HFF-Myc (cell line): ENCODE data around the gene ABTB1.
"Not testable (repeated sequence)": the region's sequence is repeated elsewhere in the genome, so short reads cannot be mapped to it uniquely, and the experiment has no call there.

ENCODE experiments used
- DNase-seq: peaks from one replicate; pipeline ENCODE4 v3.0.0-alpha.2; 2011; ENCODE audit warnings: low read depth; ENCODE audit errors: extremely low read depth
- H3K4me3 ChIP-seq: replicated peaks from 2 replicates; pipeline ENCODE4 v1.5.1; 2011; ENCODE audit warnings: low read depth, mild to moderate bottlenecking, control low read depth, low read length
- TF ChIP-seq, protein P1 (sequence below): IDR thresholded peaks from 2 replicates; pipeline ENCODE4 v1.5.1; 2012; ENCODE audit warnings: mild to moderate bottlenecking, low read depth, low read length, control low read depth; ENCODE audit errors: missing control alignments

ABTB1 gene

DNA sequence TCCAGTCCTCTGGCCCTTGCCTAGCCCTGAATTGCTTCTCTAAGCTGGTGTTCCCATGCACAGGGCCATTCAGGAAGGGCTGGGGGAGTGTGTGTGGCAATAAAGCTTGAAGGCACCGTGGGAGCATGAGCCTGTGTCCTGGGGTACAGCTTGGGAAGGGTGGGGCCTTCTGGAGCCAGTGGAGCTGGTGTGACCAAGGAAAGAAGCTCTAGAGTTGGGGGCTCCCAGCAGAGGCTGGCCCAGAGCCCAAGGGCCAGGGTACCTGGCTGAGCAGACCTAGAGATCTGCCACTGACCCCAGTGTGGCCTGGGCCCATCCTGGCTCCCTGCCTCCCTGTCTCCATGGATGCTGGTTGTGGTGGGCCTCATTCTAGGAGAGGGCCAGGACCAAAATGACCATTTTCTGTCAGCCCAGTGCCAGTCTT, 8.1 kb downstream of the ABTB1 start:
- TF ChIP-seq, protein P1, sequence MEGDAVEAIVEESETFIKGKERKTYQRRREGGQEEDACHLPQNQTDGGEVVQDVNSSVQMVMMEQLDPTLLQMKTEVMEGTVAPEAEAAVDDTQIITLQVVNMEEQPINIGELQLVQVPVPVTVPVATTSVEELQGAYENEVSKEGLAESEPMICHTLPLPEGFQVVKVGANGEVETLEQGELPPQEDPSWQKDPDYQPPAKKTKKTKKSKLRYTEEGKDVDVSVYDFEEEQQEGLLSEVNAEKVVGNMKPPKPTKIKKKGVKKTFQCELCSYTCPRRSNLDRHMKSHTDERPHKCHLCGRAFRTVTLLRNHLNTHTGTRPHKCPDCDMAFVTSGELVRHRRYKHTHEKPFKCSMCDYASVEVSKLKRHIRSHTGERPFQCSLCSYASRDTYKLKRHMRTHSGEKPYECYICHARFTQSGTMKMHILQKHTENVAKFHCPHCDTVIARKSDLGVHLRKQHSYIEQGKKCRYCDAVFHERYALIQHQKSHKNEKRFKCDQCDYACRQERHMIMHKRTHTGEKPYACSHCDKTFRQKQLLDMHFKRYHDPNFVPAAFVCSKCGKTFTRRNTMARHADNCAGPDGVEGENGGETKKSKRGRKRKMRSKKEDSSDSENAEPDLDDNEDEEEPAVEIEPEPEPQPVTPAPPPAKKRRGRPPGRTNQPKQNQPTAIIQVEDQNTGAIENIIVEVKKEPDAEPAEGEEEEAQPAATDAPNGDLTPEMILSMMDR: no peak
- H3K4me3 ChIP-seq: no peak overlapping the region

DNA sequence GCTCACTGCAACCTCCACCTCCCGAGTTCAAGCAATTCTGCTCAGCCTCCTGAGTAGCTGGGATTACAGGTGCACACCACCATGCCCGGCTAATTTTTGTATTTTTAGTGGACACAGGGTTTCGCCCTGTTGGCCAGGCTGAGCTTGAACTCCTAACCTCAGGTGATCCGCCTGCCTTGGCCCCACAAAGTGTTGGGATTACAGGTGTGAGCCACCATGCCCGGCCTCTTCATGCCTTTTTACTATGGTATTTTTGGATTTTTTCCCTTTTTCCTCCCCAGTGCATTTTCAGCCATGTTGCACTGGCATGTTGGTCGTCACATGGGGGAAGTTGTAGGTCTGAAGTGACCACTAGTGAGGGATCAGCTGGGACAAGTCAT, 9.4 kb downstream of the ABTB1 start:
- not testable (repeated sequence) for DNase-seq

More for the DNA sequence above, 8.1 kb downstream of the ABTB1 start:
- no peak for DNase-seq

DNA sequence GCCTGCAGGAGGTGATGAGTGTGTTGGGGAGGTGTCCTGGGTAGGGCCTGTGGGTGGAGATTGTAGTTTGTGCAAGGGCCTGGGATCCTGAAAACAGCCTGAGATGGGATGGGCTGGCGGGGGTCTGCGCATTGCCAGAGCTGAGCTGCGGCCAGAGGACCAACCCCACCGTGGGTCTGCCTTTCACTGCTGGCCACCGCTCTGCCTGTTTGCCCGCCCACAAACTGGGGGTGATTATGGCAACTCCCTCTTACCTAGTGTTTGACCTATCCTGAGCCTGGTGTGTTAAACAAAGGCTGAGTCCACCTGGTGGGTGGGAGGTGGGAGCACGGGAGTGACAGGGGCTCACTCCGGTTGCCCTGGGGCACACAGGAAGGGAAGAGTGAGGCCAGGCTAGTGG, 9.8 kb downstream of the ABTB1 start:
- no peak overlapping the region for H3K4me3 ChIP-seq
- TF ChIP-seq, protein P1: no peak
- DNase-seq: no peak

More for the DNA sequence above, 9.4 kb downstream of the ABTB1 start:
- H3K4me3 ChIP-seq: not testable (repeated sequence)

DNA sequence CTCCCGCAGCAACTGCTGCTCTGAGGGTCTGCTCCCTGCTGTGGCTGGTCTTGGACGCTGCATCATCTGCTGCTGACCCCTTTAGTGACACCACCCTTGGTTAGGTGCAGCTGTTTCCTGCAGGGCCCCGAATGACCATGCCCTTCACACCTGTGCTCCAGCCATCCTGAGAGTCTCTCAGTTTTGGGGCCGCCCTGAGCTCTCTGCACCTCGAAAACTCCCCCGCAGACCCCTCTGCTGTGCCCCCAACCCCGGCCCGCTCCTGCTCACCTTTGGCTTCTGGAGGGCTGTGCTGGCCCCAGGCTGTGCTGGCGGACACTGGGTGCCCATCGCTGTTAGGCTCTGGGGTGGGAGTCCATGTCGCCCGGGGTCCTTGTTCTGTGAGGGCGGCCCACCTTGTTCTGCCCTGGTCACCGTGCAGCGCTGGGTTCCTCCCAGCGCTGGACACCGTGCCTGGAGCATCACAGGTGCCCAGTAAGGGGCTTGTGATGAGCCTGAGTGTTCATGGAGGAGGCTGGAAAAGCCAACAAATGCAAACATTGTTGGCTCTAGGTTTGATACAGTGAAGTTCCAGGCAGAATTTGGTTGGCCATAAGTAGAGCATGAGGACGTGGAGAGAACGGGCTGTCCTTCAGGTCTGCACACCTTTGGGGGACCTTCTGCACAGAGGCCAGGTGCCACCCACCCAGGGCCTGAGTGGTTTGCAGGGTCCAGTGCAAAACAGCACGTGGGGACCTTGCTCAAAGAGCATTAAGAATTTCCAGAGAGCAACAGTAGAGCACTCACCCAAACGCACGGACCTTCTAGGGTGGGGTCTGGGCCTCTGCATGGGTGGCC, 12.3 kb downstream of the ABTB1 start:
- TF ChIP-seq, protein P1: no peak
- no peak for DNase-seq
- H3K4me3 ChIP-seq: no peak overlapping the region

DNA sequence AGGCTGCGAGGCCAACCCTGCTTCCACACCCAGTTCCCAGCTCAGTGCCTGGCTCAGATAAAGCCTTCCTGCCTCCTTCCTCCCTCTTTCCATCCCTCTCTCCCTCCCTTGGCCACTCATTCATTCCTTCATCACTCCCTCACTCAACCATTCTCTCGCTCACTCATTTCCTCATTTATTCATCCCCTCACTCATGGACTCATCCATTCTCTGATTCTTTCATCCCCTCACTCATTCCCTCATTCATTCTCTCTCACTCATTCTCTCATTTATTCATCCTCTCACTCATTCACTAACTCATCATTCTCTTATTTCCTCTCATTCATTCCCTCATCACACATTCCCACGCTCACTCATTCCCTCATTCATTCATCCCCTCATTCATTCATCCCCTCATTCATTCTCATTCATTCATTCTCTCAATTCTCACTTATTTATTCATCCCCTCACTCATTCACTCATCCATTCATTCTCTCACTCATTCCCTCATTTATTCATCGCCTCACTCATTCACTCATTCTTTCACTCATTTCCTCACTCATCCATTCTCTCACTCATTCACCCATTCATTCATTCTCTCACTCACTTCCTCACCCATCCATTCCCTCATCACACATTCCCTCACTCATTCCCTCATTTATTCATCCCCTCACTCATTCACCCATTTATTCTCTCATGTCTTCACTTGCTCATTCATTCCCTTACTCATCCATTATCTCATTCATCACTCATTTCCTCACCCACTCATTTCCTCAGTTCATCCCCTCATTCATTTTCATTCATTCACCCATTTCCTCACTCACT, 13.2 kb downstream of the ABTB1 start:
- no peak for DNase-seq
- TF ChIP-seq, protein P1: no peak

DNA sequence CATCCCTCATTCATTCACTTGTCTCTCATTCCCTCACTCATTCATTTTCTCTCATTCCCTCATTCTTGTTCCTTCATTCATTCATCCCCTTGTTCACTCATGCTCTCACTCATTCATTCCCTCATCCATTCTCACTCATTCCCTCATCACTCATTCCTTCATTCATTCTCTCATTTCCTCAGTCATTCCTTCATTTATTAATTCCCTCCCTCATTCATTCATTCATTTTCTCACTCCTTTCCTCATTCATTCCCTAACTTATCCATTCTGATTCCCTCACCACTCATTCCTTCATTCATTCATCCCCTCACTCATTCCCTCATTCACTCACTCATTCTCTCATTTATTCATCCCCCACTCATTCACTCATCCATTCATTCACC, 13.8 kb downstream of the ABTB1 start:
- H3K4me3 ChIP-seq: no peak overlapping the region
- TF ChIP-seq, protein P1: no peak
- no peak for DNase-seq

More for the DNA sequence above, 13.2 kb downstream of the ABTB1 start:
- no peak overlapping the region for H3K4me3 ChIP-seq

DNA sequence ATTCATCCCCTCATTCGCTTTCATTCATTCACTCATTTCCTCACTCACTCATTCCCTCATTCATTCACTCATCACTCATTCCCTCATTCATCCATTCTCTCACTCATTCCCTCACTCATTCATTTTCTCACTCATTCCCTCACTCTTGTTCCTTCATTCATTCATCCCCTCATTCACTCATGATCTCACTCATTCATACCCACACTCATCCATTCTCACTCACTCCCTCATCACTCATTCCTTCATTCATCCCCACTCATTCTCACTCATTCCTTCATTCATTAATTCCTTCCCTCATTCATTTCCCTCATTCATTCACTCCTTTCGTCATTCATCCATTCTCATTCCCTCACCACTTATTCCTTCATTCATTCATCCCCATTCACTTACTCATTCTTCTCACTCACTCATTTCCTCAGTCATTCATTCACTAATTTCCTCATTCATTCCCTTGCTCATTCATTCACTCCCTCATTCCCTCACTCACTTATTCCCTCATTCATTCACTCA, 14.5 kb downstream of the ABTB1 start:
- TF ChIP-seq, protein P1: no peak

More for the DNA sequence above, 14.5 kb downstream of the ABTB1 start:
- H3K4me3 ChIP-seq: no peak overlapping the region
- no peak for DNase-seq
